HuH-7 (cell line): Measurements from ENCODE around the gene TALDO1.
A peak's percentile ranks its signal among the peaks of the same experiment; 100 is the strongest.

ENCODE experiments used
- DNase-seq: peaks from one replicate; pipeline ENCODE4 v3.0.0; 2011; ENCODE audit warnings: low spot score

Gene TALDO1

GRCh38 chr11:787084-787675 lies 39.9 kb downstream of the TALDO1 start:
- no peak for DNase-seq

GRCh38 chr11:788009-788640 lies 40.9 kb downstream of the TALDO1 start:
- DNase-seq, result no peak

- DNase-seq, result no peak
Observed at GRCh38 chr11:788953-789940, 42.0 kb downstream of the TALDO1 start.

- DNase-seq, result no peak
Observed at GRCh38 chr11:789943-790342, 42.7 kb downstream of the TALDO1 start, which contains the start of gene CEND1. Gene CEND1 (minus strand): TSS chr11:790090. CDS start chr11:788576, 1,514 bp downstream.

GRCh38 chr11:790721-791564 lies 43.7 kb downstream of the TALDO1 start:
- DNase-seq, result no peak

- DNase-seq, result no peak
Observed at GRCh38 chr11:791658-792534, 44.6 kb downstream of the TALDO1 start.

DNA sequence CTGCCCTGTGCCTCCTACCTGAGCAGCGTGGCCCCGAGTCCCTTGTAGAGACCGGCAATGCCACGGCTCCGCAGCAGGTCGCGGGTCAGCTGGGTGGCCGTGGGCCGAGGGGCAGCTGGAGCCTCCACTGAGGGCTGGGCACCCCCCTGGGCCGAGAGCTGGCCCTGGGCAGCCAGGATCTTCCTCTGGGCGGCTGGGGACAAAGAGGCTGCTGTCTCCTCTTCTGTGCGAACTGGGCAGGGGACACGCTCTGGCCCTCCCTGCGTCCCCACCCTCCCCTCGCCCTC lies 45.2 kb downstream of the TALDO1 start:
- DNase-seq, result no peak

DNA sequence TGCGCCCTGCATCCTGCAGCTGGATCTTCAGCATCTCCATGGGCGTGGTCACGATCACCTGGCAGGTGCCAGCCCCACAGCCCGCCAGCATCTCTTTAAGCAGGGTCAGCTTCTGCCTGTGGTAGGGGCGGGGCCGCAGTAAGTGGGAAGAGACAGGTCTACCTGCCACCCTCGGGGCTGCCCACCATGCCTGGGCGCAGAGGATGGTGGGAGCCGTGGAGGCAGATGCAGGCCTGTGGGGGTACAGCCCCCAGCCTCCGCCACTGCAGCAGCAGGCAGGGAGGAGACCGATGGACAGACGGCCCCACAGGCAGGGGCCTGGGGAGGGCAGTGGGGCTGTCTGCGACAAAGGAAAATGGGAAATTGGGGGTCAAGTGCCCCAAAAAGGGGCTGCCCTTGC lies 45.6 kb downstream of the TALDO1 start:
- no peak for DNase-seq

GRCh38 chr11:793556-793955 lies 46.3 kb downstream of the TALDO1 start:
- DNase-seq, result no peak

DNA sequence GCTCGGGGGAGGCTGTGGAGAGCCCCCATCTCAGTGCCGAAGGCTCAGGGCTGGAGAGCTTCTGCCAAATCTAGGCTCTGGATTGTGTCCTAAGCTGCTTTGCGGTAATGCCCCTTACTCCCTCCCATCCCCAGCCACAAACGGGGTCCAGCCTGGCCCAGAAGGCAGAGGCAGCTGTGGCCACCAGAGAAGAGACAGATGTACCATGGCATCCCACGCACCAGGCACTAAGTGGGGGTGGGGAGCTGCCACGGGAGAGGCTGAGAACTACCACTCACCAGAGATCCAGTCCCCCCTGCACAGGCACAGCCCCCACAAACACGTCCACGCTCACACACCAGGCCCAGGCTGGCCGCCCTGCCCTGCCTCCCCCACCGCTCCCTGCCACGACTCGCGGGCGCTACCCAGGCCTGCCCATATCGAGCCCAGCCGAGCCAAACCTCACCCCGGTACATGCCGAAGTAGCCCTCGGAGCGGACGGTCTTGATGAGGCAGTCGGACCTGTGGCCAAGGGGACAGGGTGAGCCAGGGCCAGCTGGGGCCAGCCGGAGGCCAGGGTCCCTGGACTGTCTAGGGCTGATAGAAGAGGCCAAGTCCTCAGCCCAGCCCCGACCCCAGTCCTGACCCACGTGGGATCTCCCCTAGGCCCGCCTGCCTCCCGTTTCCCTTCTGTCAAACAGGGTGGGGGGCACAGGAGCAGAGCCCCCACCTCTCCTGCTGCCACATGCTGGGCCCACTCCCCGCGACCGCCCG lies 46.9 kb downstream of the TALDO1 start:
- DNase-seq, result no peak

- DNase-seq, result no peak
Observed at GRCh38 chr11:794766-795633, 47.7 kb downstream of the TALDO1 start.

DNA sequence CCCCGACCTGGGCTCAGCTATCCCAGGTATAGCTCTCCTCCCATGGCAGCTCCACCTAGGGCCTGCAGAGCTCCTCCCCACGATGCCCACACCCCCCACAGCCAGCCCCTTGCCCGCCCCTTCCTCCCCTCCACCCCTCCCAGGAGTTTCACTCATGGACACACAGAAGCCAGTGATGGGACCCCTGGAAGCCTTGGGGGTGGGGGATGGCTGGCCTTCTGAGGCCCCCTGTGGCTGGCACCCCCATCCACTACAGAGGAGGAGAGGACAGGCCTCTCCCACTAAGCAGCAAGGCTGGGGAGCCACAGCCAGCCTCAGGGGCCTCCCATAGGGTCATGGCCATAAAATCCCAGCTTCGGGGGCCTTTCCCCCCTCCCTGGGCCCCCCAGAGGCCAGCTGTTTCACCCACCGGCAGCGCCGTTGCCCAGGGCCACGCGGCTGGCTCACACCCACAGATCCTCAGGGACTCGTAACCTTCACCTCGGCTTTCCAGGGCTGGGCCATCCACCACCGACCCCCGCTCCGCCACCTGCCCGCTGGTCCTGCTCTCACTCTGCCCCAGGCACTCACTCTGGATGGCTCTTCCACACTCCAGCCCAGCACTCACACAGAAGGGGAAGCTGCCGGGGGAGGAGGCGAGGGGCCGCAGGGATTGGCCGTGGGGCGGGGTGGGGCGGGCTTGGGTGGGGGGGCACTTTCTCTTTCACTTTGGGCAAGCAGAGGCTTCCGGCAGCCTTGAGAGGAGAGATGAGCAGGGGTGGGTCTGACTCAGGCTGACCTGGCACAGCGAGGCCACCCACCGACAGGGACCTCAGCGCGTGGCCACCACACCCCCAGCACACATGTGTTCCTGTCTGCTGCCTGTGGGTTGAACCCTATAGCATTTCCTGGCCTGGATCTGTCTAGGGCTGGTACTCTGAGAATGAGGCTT lies 48.6 kb downstream of the TALDO1 start:
- DNase-seq, result no peak

- DNase-seq, result no peak
Observed at GRCh38 chr11:796565-797295, 49.5 kb downstream of the TALDO1 start.

DNA sequence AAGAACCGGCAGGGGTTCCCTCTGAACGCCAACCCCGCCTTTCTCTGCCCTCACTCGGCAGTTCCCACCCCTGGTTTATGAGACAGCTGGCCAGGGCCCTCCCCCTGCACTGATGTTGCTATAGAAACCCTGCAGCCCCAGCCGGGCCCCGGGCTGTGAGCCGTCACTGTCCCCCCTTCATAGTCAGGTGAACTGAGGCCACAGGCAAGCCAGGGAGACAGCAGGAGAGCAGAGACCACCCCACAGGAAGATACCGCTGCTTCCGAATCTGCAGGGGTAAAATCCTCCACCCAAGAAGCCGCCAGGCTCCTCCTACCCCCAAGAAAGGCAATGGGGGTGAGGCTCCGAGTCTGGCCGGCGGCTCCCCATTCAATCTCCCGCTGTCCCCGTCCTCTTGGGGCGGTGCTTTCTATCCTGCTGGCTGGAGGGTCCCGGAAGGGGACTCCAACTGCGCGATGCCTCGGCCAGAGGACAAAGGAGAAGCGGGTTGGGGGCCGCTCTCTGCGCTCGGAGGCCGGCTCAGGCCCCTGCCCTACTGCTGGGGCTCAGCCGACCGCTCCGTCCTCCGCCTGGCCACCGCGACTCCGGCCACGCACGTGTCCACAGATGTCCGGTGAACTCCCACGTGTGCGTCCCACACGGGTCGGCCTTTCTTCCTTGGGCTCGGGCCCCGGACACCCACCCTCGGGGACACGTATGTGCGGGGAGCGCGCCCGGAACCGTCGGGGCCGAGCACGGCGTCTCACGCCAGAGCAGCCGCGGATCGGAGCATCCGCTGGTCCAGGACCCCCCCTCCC lies 50.2 kb downstream of the TALDO1 start:
- DNase-seq, result peak; percentile 84

DNA sequence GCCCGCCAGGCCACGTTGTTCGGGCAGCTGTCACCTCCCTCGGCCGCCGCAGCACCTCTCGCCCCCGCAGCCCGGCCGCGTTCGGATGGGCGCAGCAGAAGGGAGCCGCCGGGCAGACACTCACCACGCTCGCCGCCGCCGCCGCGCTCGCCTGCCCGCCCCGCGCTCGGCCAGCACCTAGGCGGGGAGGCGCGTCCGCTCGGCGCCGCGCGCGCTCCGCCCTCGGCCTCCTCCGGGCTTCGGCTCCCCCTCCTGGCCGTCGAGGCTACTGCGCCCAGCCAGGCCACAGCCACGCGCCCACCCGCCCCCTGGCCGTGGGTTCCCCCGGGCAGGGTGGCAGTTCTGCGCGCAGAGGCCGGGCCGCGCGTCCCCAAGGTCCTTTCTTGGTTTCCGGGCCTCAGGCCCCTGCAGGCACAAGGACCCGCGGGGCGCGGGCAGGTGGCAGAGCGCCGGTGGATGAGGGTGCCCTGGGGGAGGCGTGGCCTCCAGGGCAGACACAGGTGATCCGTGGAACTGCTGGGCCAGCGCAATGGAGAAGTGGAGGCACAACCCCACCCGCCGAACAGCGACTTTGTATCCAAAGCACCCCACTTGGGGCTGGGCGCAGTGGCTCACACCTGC lies 50.9 kb downstream of the TALDO1 start, which contains the start of gene SLC25A22:
TSS of gene SLC25A22 (minus strand) at position 189 of the 621 bp plus-strand sequence. CDS start 3,275 bp downstream, outside the sequence.
- peak; percentile 95 for DNase-seq
